Measurements from ENCODE around the gene PRKCD.

Gene PRKCD

DNA sequence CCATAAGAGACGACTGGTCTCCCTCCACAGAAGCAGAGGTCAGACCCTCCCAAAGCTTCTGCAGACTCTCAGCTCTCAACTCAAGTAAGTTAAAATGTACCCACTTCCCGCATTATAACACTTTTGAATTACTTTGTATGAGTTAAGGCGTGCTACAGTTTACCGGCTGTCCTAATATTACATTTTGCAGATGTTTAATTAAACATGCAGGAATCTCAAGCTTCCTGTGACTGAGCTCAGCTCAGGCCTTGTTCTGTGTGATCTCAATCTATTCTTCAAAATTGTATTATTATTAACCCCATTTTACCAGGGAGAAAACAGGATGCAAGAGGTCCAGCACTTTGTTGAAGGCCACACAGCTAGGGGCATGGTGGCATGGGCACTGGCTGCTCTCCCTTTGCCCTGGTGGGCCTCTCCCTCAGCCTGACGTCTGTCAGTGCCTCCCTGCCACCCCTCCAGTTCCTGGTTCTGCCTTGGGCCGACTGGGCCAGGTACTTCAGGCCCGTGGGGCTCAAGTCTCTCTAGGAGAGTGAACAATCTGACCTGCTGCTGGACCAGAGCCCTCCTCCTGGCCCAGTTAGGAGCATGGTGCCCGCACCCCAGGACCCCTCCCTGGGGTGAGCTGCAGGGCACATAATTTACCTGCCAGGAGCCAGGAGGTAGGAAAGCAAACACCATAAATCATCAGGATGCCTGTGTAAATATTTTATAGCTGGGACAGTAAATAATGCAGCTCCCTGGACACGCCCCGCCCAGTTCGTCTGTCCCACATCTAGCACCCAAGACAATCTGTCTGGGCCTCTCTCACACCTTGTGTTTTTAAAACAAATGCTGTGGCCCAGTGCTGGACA is 15.9 kb upstream of the PRKCD start:
- Histone ChIP-seq H3K9me3 (ENCODE audit: control insufficient read depth, low read length) (no peaks in the 10 kb centered on the region), H2AFZ (no peak overlapping the region), H3K4me1 (peaks cover 8% of the 10 kb centered on the region), H3K9ac (no peak overlapping the region), H3K4me3 (ENCODE audit: low read depth, low read length) (no peak overlapping the region), H3K27me3 (ENCODE audit: control insufficient read depth, insufficient read depth, low read length) (no peaks in the 10 kb centered on the region), H3K79me2 (peaks cover 4% of the 10 kb centered on the region), H3K36me3 (ENCODE audit: control insufficient read depth, insufficient read depth, low read length) (no peaks in the 10 kb centered on the region), H3K27ac (no peak overlapping the region), H3K4me2 (ENCODE audit: low read length) (no peak overlapping the region)
- no peak for TF ChIP-seq CTCF (IDR thresholded peaks at IDR 0.05)

DNA sequence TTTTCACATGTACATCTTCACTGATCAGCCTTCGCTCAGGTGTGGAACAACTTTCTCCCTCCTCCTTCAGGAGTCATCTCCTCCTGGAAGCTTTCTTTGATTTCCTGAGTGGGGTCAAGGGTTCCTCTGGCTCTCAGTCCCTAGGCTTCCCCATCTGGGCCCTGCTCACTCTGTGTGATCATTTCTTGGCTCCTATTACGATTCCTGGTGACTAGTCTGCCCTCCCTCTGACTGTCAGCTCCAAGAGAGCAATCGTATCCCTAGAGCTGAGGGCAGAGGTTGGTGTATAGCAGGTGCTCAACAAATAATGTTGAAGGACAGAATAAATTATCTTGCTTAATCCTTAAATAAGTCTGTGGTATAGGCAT is 15.3 kb upstream of the PRKCD start:
- Histone ChIP-seq H3K9ac (no peak overlapping the region), H3K27me3 (ENCODE audit: control insufficient read depth, insufficient read depth, low read length) (no peaks in the 10 kb centered on the region), H2AFZ (no peak overlapping the region), H3K4me2 (ENCODE audit: low read length) (no peak overlapping the region), H3K4me3 (ENCODE audit: low read depth, low read length) (no peak overlapping the region), H3K9me3 (ENCODE audit: control insufficient read depth, low read length) (no peaks in the 10 kb centered on the region), H3K36me3 (ENCODE audit: control insufficient read depth, insufficient read depth, low read length) (no peaks in the 10 kb centered on the region), H3K27ac (no peak overlapping the region), H3K4me1 (peaks cover 8% of the 10 kb centered on the region), H3K79me2 (peaks cover 4% of the 10 kb centered on the region)
- TF ChIP-seq CTCF (IDR thresholded peaks at IDR 0.05): no peak

DNA sequence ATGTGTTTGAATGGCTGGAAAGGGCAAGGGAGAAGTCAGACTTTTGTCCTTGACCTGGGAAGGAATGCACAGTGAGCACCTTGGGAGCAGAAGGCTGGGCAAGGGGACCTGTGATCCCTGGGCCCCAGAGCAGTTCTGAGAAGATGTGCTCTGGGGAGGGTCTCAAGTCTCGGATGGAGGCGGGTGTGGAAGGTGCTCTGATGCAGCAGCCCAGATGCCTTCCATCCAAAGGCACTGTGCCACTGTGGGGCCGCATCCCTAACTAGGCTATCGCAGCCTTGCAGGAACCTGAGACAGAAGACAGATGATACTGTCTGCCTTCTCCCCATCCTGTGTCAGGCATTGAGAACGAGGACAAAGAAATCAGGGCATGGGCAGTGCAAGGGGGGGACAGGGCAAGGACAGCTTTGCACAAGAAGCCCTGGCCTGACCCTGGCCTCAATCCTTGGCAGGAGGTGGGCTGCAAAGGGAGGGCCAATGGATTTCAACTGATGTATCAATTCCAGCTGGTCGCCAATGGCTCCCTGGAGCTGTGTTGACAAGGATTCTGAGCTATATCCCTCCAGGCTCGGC is 14.6 kb upstream of the PRKCD start:
- Histone ChIP-seq H3K79me2 (peaks cover 4% of the 10 kb centered on the region), H3K9me3 (ENCODE audit: control insufficient read depth, low read length) (no peaks in the 10 kb centered on the region), H3K27me3 (ENCODE audit: control insufficient read depth, insufficient read depth, low read length) (no peaks in the 10 kb centered on the region), H3K4me1 (peaks cover 8% of the 10 kb centered on the region), H3K36me3 (ENCODE audit: control insufficient read depth, insufficient read depth, low read length) (no peaks in the 10 kb centered on the region), H3K4me3 (ENCODE audit: low read depth, low read length) (no peak overlapping the region), H3K27ac (no peak overlapping the region), H3K9ac (no peak overlapping the region), H3K4me2 (ENCODE audit: low read length) (no peak overlapping the region), H2AFZ (no peak overlapping the region)
- TF ChIP-seq CTCF (IDR thresholded peaks at IDR 0.05): no peak

- Histone ChIP-seq H3K27ac (no peak overlapping the region), H3K4me3 (ENCODE audit: low read depth, low read length) (no peak overlapping the region), H3K4me1 (peaks cover 8% of the 10 kb centered on the region), H3K27me3 (ENCODE audit: control insufficient read depth, insufficient read depth, low read length) (no peaks in the 10 kb centered on the region), H2AFZ (peak overlapping the region; percentile 7), H3K9me3 (ENCODE audit: control insufficient read depth, low read length) (no peaks in the 10 kb centered on the region), H3K4me2 (ENCODE audit: low read length) (no peak overlapping the region), H3K9ac (no peak overlapping the region), H3K79me2 (peaks cover 4% of the 10 kb centered on the region), H3K36me3 (ENCODE audit: control insufficient read depth, insufficient read depth, low read length) (no peaks in the 10 kb centered on the region)
- TF ChIP-seq CTCF (IDR thresholded peaks at IDR 0.05): no peak
Observed at GRCh38 chr3:53147151-53147902, 13.7 kb upstream of the PRKCD start.

Data from parathyroid adenoma (tissue), 2 donors.